Activated T-cell treated with anti-CD3 and anti-CD28 coated beads, Interleukin-2, amount 50 U/mL, for 1 hour (primary cell): ENCODE data around the gene PCCA.

Experiments used
- DNase-seq: peaks from one replicate; pipeline ENCODE4 v3.0.0-alpha.2; 2020

Gene PCCA

DNA sequence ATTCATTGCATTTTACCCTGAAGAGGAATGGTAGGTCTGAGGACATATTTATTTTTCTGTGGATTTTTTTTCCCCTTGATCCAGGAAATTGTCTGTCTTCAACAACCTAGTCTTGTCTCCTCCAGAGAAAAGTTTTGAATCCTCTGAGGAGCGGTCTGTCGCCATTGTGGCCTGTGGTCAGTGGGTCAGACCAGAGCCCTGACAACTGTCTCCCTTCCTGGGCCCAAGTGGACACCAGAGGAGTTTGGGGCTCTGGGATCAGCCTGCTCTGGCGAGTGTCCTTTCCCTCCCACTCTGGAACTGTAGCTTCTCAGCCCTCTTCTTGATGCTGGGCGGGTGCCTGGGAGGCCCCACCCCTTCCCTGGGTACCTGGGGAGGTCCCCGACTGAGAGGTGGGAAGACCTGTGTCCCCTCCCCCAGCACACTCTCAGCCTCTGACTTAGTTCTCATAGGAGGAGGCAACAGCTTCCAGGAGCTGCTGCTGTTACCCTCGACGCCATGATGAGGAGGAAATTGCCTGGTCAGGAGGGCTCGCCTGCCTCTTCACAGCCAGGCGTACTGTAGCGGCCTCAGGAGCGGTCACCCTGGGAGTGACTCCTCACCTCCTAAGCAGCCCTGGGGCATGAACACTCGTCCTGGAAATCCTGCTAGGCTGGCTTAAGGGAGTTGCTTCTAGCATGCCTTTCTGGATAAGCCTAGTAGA is 389.4 kb downstream of the PCCA start:
- no peak for DNase-seq

DNA sequence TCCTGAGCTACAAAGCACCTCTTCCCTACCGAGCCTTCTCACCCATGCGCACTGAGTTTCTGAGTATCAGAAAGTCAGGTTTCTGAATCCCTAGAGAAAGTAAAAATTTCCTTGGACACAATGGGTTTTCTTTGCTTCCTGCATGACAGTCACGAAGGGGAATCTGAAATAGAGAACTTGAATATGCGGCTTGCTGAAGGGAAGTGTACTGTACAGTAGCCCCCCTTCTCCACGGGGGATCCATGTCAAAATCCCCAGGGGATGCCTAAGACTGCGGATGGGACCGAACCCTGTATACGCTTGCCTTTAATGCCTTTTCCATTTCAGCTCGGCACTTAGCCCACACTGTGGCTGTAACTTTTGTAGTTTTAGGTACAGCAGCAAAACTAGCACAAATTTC is 391.8 kb downstream of the PCCA start:
- DNase-seq: no peak

DNA sequence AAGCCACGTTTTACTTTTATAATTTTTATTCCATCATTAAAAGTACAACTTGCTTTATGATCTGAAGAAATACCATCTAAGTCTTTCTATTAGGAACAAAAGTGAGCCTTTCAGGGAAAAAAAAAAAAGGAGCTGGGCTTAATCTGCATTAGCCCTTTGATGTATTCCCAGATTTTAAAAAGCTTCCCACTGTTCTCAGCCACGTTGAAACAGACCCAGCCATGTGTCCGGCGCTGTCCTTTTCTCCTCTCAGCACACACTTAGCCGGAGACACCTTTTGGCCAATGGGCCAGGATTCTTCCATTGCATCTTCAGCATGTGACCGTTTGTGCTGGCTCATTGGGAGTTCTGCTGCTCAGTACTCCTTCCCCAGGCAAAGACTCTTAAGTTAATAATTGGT is 394.2 kb downstream of the PCCA start:
- DNase-seq: no peak

- no peak for DNase-seq
Observed at GRCh38 chr13:100483841-100484381, 395.0 kb downstream of the PCCA start.

DNA sequence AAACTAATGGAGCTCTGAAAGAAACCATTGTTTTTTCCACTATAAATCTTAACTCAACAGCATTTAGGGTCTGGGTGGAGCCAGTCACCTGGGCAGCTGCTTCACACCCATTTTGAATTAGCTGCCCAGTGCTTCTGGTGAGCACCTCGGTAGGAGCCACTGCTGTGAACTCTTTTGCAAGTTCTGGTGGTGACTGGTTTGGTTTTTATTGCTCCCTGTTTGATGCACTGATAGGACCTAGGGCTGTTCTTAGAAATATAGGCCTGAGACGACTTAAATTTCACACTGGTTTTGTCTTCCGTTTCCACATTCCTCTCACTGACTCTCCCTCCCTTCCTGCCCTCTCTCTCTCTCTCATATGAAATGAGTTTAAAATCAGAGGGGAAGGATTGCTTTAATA is 395.8 kb downstream of the PCCA start:
- no peak for DNase-seq

GRCh38 chr13:100485265-100485664 is 396.4 kb downstream of the PCCA start:
- no peak for DNase-seq

GRCh38 chr13:100490692-100491091 is 401.8 kb downstream of the PCCA start:
- no peak for DNase-seq

DNA sequence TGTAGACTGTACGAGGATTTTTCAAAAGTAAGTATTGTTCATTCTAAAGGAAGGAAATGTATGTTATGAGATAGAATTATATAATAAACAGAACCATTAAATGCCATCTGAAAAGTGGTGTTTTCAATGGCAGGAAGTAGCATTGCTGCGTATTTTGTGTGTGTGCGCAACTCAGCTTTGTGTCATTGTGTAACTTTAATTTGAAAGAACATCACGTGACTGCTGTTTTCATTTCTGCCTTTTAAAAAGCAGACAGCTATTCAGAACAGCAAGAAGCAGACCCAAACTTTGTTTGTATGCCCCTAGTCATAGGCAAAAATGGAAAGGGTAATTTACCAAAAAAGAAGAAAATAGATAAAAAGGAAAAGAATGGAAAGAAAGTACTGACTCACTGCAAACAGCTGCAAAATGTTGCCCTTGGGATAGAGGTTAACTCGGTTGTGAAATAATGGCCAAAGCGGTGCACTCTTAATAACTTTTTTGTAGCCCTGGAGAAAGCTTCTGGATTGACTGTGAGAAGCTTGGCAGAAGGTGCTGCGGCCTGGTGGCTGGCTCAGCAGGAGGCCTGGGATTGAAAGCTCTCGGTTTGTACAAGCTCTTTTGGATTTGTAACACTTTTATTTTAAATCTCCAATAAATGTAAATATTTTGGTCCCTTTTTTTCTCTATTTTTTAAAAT is 402.4 kb downstream of the PCCA start:
- no peak for DNase-seq

- DNase-seq: no peak
Observed at GRCh38 chr13:100493418-100493817, 404.5 kb downstream of the PCCA start.

GRCh38 chr13:100495455-100495854 is 406.6 kb downstream of the PCCA start:
- DNase-seq: no peak

- DNase-seq: no peak
Observed at GRCh38 chr13:100497389-100497788, 408.5 kb downstream of the PCCA start.

- no peak for DNase-seq
Observed at GRCh38 chr13:100502446-100502845, 413.6 kb downstream of the PCCA start.

DNA sequence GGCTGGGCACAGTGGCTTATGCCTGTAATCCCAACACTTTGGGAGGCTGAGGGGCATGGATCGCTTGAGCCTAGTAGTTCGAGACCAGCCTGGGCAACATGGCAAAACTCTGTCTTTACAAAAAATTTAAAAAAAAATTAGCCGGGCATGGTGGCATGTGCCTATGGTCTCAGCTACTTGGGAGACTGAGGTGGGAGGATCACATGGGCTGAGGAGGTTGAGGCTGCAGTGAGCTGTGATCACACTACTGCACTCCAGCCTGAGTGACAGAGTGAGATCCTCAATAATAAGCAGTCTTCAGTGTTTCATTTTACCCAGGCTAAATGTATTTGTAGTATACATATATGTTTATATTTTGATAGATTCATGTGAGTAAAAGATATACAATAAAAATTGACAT is 414.7 kb downstream of the PCCA start:
- DNase-seq: no peak

- DNase-seq: no peak
Observed at GRCh38 chr13:100506154-100506553, 417.3 kb downstream of the PCCA start.

DNA sequence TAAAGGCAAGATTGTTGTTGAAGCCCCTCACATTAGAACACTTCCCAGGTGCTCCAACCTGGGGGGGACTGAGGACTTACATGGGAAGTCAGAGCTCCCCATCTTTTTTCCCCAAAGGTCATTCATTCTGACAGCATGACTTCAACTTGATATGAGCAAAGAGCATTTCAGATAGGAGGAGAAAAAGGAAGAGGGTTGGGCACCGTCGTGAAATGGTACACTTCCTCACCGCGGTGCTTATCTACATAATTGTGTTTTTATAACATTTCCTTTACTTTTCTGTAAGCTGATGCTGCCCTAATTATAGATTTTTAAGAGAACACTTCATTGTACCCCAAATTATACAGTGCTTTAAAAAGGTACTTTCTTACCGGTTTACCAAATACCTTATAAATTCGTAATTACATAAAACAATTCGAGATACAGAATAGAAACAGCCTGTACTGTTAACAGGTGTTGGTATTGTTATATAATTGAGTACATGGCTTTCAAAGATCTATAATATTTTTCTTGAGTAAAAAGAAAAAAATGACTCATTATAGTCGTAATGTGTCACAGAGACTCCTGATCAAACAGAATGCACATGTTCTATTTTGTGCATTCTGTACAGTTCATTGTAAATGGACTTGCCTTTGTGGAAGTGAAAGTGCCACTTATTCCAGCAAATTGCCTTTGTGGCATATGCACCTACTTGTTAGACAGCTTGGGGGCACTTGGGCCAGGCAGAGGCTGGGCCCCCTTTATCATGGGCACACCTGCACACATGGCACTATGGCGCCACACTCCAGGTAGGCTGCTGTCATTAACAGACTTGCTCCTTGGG is 417.9 kb downstream of the PCCA start:
- no peak for DNase-seq

DNA sequence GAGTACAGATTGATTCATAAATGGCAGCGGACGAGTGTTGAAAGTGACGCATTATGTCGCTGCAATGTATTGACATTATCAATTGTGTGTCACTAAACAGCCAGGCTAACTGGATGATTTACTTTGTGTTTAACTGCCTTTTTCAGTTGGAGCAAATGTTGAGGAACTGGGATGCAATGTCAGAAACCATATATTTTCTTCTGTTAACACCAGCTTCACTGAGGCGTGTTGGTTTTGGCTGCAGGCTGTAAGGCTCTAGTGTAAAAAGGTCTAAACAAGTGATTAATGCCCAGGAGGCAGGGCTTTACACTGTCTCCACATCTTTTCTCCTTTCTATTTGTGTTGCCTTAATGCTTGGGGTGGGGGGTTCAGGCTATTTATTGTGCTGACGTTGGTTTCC is 419.6 kb downstream of the PCCA start:
- DNase-seq: no peak

DNA sequence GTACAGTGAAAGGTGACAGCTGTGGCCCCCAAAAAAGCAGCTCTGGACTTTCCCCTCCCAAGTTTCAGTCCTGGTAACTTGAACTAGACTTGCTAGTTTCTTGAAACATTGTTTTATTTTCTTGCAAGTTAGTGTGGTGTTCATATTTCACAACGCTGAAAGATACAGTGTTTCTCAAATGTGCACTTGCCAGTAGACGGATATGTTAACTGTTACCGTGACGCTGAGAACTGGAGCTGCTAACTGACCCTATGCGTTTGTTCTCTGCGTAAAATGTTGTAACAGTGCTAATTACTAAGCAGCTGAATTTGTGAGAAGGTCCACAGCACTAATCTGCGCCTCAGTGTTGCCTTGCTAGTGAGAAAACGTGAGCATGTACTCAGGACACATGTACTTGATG is 420.1 kb downstream of the PCCA start:
- DNase-seq: no peak

DNA sequence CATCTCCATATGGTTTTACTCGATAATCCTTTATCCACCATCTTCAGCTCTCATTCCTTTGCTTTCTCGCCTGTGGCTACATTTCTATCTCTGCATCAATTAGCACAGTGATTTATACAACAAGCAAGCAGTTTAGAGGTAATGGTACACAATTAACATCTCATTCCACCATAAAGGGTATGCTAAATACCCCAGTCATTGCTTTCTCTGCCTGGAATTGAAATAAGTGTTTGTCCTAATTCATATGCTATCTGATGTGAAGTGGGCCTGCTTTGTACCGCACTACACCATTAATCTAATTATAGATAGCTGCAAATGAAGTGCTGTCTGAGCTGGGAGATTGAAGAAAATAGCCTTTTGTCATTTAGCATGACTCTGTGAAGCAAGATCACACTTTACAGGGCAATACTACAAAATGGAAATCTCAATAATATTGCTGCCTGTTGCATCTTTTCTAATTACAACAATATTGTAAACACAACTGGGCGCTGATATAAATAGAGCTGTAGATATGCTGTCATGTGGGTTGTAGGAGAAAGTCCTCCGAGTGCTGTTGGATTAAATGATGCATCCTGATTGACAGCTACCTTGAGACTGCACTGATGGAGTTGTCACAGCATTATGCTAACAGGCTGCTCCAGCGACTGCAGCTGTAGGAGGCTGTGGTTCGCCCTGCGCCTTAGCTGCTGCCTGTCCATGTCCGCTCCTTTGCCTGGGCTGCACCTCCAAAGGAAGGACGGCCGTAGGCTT is 421.5 kb downstream of the PCCA start:
- DNase-seq: no peak

- no peak for DNase-seq
Observed at GRCh38 chr13:100511466-100511865, 422.6 kb downstream of the PCCA start.

- DNase-seq: no peak
Observed at GRCh38 chr13:100512422-100512821, 423.5 kb downstream of the PCCA start.

GRCh38 chr13:100513171-100513570 is 424.3 kb downstream of the PCCA start:
- no peak for DNase-seq

GRCh38 chr13:100513987-100514670 is 425.2 kb downstream of the PCCA start:
- DNase-seq: no peak
